ENCODE results near the gene CD47.

Gene CD47

DNA sequence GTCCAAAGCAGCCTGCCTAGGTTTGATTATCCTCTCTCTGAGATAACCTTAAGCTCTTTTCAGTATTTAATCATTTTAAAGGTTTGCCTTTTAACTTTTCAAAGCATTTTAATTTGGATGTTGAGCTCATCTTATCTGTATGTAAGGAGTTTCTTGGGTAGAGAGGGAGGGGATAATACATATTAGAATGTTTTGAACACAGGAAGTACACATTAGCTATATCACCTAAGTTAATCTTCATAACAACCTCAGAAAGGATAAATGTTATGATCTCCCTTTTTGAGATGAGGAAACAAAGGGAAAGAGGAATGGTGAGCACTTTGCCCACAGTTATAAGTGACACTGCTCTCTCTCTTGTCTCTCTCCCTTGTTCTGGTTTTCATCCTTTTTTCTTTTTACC, 2.2 kb upstream of the CD47 start:
- TF ChIP-seq, protein P1, sequence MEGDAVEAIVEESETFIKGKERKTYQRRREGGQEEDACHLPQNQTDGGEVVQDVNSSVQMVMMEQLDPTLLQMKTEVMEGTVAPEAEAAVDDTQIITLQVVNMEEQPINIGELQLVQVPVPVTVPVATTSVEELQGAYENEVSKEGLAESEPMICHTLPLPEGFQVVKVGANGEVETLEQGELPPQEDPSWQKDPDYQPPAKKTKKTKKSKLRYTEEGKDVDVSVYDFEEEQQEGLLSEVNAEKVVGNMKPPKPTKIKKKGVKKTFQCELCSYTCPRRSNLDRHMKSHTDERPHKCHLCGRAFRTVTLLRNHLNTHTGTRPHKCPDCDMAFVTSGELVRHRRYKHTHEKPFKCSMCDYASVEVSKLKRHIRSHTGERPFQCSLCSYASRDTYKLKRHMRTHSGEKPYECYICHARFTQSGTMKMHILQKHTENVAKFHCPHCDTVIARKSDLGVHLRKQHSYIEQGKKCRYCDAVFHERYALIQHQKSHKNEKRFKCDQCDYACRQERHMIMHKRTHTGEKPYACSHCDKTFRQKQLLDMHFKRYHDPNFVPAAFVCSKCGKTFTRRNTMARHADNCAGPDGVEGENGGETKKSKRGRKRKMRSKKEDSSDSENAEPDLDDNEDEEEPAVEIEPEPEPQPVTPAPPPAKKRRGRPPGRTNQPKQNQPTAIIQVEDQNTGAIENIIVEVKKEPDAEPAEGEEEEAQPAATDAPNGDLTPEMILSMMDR (IDR thresholded peaks at IDR 0.05; ENCODE audit: low read depth, low read length, missing control alignments), result no peak
- no peak for DNase-seq (ENCODE audit: low read depth)
- in situ Hi-C loops (cut with HindIII; ENCODE audit: low sequenced_read_pairs), result no loop called here
- H3K4me3 ChIP-seq (ENCODE audit: low read depth, low read length), result no peak overlapping the region

GRCh38 chr3:108092501-108092900, 1.7 kb upstream of the CD47 start:
- no peak overlapping the region for H3K4me3 ChIP-seq (ENCODE audit: low read depth, low read length)
- no peak for DNase-seq (ENCODE audit: low read depth)
- TF ChIP-seq, protein P1 (IDR thresholded peaks at IDR 0.05; ENCODE audit: low read depth, low read length, missing control alignments), result no peak
- in situ Hi-C loops (cut with HindIII; ENCODE audit: low sequenced_read_pairs), result no loop called here

- no peak for DNase-seq (ENCODE audit: low read depth)
- TF ChIP-seq, protein P1 (IDR thresholded peaks at IDR 0.05; ENCODE audit: low read depth, low read length, missing control alignments), result no peak
- H3K4me3 ChIP-seq (ENCODE audit: low read depth, low read length), result peak overlapping the region; percentile 87
- in situ Hi-C loops (cut with HindIII; ENCODE audit: low sequenced_read_pairs), result no loop called here
Observed at GRCh38 chr3:108091498-108092250, 843 bp upstream of the CD47 start.

DNA sequence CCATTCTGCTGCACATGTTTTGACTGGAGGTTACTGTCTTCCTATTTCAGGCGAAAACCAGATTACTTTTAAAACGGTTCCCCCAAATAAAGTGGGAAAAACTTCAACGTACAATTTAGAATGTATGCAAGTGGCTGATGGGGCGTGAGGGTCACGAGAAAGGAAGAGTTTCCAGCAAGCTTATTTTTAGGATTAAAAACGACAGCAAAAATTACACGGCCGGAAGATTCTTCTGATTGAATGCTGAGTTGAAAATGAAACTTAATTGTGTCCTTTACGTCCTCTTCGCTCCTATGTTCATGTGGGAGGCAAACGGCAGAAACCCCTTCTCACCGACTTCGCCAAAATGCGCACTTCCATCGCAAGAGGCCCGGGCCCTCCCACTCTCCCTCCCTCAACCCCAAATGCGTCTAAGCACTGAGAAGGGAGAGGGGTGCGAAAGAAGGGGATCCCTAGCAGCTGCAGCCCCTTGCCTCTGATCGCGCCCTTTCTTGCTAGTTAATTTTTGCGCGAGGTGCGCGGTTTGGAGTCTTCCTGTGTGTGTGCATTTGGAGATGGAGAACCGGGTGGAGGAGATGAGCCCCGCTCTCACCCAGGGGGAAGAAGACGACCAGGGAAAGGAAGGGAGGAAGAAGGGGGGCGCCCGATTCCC, 656 bp downstream of the CD47 start:
- in situ Hi-C loops (cut with HindIII; ENCODE audit: low sequenced_read_pairs), result no loop called here
- H3K4me3 ChIP-seq (ENCODE audit: low read depth, low read length), result peak overlapping the region; percentile 87
- TF ChIP-seq, protein P1 (IDR thresholded peaks at IDR 0.05; ENCODE audit: low read depth, low read length, missing control alignments), result no peak
- DNase-seq (ENCODE audit: low read depth), result no peak

DNA sequence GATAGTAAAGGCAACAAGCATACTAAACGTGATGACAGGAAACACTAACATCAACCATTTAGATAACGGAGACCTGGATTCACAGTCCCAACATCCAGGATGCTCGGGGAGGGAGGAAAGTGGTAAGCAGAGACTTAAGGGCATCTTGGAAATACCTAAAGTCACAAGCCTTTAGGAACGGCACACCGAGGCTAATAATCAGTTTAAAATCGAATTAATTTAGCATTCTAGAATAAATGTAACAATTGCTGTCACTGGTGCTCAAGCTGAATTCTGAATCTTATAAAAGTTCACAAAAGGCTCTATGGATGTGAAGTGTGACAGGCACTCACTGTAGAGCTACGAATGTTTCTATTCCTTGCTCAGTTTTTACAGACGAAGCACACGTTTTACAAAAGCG, 1.3 kb downstream of the CD47 start:
- no peak for DNase-seq (ENCODE audit: low read depth)
- TF ChIP-seq, protein P1 (IDR thresholded peaks at IDR 0.05; ENCODE audit: low read depth, low read length, missing control alignments), result no peak
- in situ Hi-C loops (cut with HindIII; ENCODE audit: low sequenced_read_pairs), result no loop called here
- H3K4me3 ChIP-seq (ENCODE audit: low read depth, low read length), result peak overlapping the region; percentile 87

DNA sequence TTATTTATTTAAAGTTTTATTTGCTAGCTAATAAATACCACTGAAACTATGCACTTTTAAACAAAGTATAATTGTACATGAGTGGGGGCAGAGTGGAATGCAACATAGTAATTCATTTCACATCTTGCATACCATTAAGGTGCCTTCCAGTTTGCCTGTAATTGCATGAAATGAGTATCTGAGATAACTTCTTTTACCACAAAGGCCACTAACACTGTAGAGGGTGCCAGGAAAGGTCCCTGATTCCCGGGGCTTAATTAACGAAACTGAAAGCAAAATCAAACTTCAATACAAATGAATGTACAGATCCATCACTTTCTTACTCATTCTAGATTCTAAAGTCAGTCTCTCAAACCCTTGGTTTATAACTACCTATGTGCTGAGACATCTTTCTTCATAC, 2.1 kb downstream of the CD47 start:
- TF ChIP-seq, protein P1 (IDR thresholded peaks at IDR 0.05; ENCODE audit: low read depth, low read length, missing control alignments), result no peak
- no peak for DNase-seq (ENCODE audit: low read depth)
- in situ Hi-C loops (cut with HindIII; ENCODE audit: low sequenced_read_pairs), result no loop called here
- H3K4me3 ChIP-seq (ENCODE audit: low read depth, low read length), result peak overlapping the region; percentile 28

Measured in astrocyte of the cerebellum (primary cell).